Measurements from ENCODE around the gene SPOCK1.

The SPOCK1 gene

GRCh38 chr5:137095597-137095996, 403.5 kb downstream of the SPOCK1 start:
- no peak for DNase-seq

GRCh38 chr5:137092831-137093230, 406.3 kb downstream of the SPOCK1 start:
- DNase-seq = no peak

GRCh38 chr5:137091472-137091871, 407.7 kb downstream of the SPOCK1 start:
- no peak for DNase-seq

GRCh38 chr5:137090721-137091120, 408.4 kb downstream of the SPOCK1 start:
- no peak for DNase-seq

GRCh38 chr5:137090151-137090550, 409.0 kb downstream of the SPOCK1 start:
- DNase-seq = no peak

GRCh38 chr5:137088175-137088574, 411.0 kb downstream of the SPOCK1 start:
- no peak for DNase-seq

- no peak for DNase-seq
Measured at GRCh38 chr5:137086342-137086741, 412.8 kb downstream of the SPOCK1 start.

- no peak for DNase-seq
Measured at GRCh38 chr5:137085206-137085605, 413.9 kb downstream of the SPOCK1 start.

GRCh38 chr5:137084016-137084415, 415.1 kb downstream of the SPOCK1 start:
- DNase-seq = no peak

- DNase-seq = no peak
Measured at GRCh38 chr5:137082951-137083350, 416.2 kb downstream of the SPOCK1 start.

- no peak for DNase-seq
Measured at GRCh38 chr5:137078171-137078665, 420.9 kb downstream of the SPOCK1 start.

- DNase-seq = peak; percentile 23
Measured at GRCh38 chr5:137075163-137075970, 423.8 kb downstream of the SPOCK1 start.

- DNase-seq = no peak
Measured at GRCh38 chr5:137073189-137073588, 425.9 kb downstream of the SPOCK1 start.

- no peak for DNase-seq
Measured at GRCh38 chr5:137072361-137073115, 426.6 kb downstream of the SPOCK1 start.

GRCh38 chr5:137071931-137072330, 427.2 kb downstream of the SPOCK1 start:
- DNase-seq = no peak

- DNase-seq = no peak
Measured at GRCh38 chr5:137071526-137071925, 427.6 kb downstream of the SPOCK1 start.

GRCh38 chr5:137070521-137070920, 428.6 kb downstream of the SPOCK1 start:
- DNase-seq = no peak

GRCh38 chr5:137069358-137069757, 429.8 kb downstream of the SPOCK1 start:
- DNase-seq = no peak

- DNase-seq = no peak
Measured at GRCh38 chr5:137061382-137061781, 437.7 kb downstream of the SPOCK1 start.

GRCh38 chr5:137058089-137058488, 441.0 kb downstream of the SPOCK1 start:
- DNase-seq = no peak

- no peak for DNase-seq
Measured at GRCh38 chr5:137056676-137057075, 442.4 kb downstream of the SPOCK1 start.

- no peak for DNase-seq
Measured at GRCh38 chr5:137055271-137055872, 443.8 kb downstream of the SPOCK1 start.

GRCh38 chr5:137054792-137055191, 444.3 kb downstream of the SPOCK1 start:
- DNase-seq = no peak

GRCh38 chr5:137054335-137054734, 444.8 kb downstream of the SPOCK1 start:
- no peak for DNase-seq
